DLD1 (cell line): ENCODE results near the gene GALC.

ENCODE experiments used
- in situ Hi-C: cut with HindIII; loops from 2 replicates; pipeline ENCODE4 v1.10.0; 2017; ENCODE audit warnings: low sequenced_read_pairs

GALC gene

GRCh38 chr14:87992718-87993628 lies at the start of gene GALC:
Gene GALC (minus strand): TSS chr14:87993182. CDS start chr14:87993164, 18 bp downstream.
- in situ Hi-C loops, result no loop called here

- in situ Hi-C loops, result no loop called here
These were observed 47.2 kb upstream of the GALC start for GRCh38 chr14:88040146-88040545.

GRCh38 chr14:88039197-88039596 lies 46.2 kb upstream of the GALC start:
- in situ Hi-C loops, result no loop called here

GRCh38 chr14:88037325-88037724 lies 44.3 kb upstream of the GALC start:
- in situ Hi-C loops, result no loop called here

- in situ Hi-C loops, result no loop called here
These were observed 43.4 kb upstream of the GALC start for GRCh38 chr14:88036422-88036821.

- in situ Hi-C loops, result no loop called here
These were observed 41.1 kb upstream of the GALC start for GRCh38 chr14:88034076-88034475.

GRCh38 chr14:88032373-88032772 lies 39.4 kb upstream of the GALC start:
- in situ Hi-C loops, result no loop called here

DNA sequence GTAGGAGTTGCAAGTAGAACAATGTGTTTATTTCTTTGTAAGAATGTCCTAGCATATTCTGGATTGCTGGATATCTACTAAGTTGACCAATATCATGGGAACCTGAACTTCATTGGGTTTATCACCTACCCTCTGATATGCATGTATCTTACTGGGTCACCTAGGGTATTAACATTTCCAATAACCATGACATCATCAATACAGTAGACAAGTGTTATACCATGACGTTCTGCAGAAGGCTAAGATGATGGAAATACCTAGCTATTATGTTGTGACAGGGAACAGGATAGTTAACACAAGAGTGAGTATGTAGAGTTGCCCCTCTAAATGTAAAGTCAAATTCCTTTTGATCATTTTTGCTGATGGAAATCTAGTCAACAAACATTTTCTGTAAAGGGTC lies 37.9 kb upstream of the GALC start:
- in situ Hi-C loops, result no loop called here

DNA sequence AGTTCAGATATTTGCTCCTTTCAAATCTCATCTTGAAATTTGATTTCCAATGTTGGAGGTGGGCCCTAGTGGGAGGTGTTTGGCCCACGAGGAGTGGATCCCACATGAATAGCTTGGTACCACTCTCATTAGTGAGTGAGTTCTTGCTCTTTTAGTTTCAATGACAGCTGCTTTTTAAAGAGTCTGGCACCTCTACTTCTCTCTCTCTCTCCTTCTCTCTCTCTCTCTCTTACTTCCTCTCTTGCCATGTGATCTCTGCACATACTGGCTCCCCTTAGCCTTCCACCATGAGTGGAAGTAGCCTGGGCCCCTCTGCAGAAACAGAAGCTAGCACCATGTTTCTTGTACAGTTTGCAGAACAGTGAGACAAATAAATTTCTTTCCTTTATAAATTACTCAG lies 37.1 kb upstream of the GALC start:
- in situ Hi-C loops, result no loop called here

DNA sequence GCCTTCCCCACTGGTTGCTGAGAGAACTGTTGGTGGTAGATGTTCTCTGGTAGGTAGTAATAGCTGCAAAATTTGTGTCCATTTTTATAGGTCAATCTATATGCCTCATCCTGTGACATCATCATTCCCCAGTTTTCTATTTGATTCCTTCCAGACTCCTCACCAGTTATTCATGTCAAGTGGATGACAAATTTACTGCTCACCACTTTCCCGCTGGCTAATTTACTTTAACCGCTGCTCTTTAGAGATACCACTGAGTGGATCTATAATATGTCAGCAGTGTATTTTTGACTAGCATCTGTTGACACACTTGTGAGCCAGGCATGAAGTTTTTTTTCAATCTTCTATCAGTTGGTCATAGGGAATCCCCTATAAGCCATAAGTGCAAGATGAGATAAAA lies 36.5 kb upstream of the GALC start:
- in situ Hi-C loops, result no loop called here

- in situ Hi-C loops, result no loop called here
These were observed 33.9 kb upstream of the GALC start for GRCh38 chr14:88026890-88027289.

DNA sequence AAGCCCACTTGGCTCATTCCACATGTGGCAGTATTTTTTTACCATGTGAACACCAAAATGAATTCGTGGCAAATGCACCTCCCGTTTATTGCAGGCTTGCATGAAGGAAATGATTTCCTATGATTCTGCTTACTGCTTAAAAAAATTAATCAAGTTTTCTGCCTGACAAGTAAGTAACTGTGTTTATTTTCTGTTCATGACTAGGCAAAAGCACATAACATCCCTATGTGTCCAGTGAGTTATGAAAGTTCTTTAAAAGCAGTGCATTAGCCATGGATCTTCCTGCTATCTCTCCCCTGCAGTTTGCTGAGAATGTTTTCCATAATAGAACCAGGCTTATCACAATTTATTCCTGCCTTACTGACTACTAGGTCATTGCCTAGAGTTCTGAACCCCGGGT lies 32.3 kb upstream of the GALC start:
- in situ Hi-C loops, result no loop called here

- in situ Hi-C loops, result loop anchor here (25.0 kb wide), 1 partner anchor 138 kb away; no protein-coding TSS in a partner anchor
These were observed 31.5 kb upstream of the GALC start for GRCh38 chr14:88024252-88025086.

GRCh38 chr14:88023658-88024187 lies 30.7 kb upstream of the GALC start:
- in situ Hi-C loops, result loop anchor here (25.0 kb wide), 1 partner anchor 139 kb away; no protein-coding TSS in a partner anchor

DNA sequence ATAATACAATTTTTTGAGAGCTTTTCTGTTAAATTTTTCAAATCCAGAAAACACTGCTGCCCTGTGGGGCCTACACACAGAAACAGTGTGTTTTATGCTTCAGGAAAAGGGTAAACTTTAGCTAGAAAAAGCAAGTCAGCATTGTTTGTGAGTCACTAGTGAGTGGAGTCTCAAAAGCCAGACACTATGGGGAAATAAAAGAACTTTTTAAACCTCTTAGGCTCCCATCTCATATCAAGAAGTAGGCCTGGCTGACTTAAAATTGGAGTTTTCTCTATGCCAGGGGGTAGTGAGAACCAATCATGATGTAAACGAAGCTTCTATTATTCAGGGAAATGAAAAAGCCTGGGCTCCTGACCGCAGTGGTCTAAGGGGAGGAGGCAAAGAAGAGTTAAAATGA lies 24.6 kb upstream of the GALC start:
- in situ Hi-C loops, result loop anchor here (25.0 kb wide), 1 partner anchor 145 kb away; no protein-coding TSS in a partner anchor

- in situ Hi-C loops, result loop anchor here (25.0 kb wide), 1 partner anchor 146 kb away; no protein-coding TSS in a partner anchor
These were observed 23.8 kb upstream of the GALC start for GRCh38 chr14:88016768-88017167.

GRCh38 chr14:88013750-88014349 lies 20.9 kb upstream of the GALC start:
- in situ Hi-C loops, result loop anchor here (25.0 kb wide), 1 partner anchor 148 kb away; no protein-coding TSS in a partner anchor

DNA sequence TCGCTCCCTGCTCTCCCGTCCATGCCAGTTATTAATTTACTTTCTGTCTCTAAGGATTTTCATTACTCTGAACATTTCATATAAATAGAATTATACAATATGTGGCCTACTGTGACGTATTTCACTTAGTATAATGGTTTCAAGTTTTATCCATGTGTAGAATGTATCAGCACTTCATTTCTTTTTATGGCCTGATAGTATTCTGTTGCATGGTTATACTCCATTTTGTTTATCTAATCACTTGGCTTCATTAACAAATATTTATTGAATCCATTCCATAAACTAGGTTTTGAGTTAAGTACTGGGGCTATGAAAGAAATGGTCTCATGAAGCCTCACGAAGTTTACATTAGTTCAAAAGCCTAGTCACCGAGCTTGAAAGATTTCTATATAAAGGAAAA lies 19.5 kb upstream of the GALC start:
- in situ Hi-C loops, result loop anchor here (25.0 kb wide), 1 partner anchor 150 kb away; no protein-coding TSS in a partner anchor

- in situ Hi-C loops, result loop anchor here (25.0 kb wide), 1 partner anchor 152 kb away; no protein-coding TSS in a partner anchor
These were observed 17.3 kb upstream of the GALC start for GRCh38 chr14:88010331-88010730.

GRCh38 chr14:88009486-88009885 lies 16.5 kb upstream of the GALC start:
- in situ Hi-C loops, result loop anchor here (25.0 kb wide), 1 partner anchor 153 kb away; no protein-coding TSS in a partner anchor
